CD4-positive, alpha-beta T cell treated with Interleukin-4 for 1 hour (primary cell): Measurements from ENCODE around the gene TRIM13.
"Not testable (repeated sequence)": the region's sequence is repeated elsewhere in the genome, so short reads cannot be mapped to it uniquely, and the experiment has no call there.

ENCODE experiments used
- DNase-seq, 2 donors: peaks; one replicate each; pipeline ENCODE4 v3.0.0-alpha.2; 2020 to 2022

TRIM13 gene

DNA sequence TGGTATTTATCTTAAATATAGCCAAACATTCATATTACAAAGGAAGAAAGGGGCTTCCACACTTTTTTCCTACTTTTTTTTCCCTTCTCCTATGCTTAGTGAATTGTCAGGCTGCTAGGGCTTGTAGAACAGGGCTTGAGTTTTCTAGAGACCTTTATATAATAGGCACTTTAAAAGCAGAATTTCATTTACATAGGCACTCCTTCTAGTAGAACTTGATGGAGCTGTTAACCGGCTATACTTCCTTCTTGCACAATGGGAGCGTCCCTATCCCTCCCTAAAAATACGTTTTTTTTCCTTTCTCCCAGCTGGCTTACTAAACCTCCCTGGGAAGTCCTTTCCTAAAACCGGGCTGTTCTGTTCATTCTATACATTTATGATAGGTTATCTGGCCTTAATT is 1.1 kb downstream of the TRIM13 start:
- DNase-seq: no peak

DNA sequence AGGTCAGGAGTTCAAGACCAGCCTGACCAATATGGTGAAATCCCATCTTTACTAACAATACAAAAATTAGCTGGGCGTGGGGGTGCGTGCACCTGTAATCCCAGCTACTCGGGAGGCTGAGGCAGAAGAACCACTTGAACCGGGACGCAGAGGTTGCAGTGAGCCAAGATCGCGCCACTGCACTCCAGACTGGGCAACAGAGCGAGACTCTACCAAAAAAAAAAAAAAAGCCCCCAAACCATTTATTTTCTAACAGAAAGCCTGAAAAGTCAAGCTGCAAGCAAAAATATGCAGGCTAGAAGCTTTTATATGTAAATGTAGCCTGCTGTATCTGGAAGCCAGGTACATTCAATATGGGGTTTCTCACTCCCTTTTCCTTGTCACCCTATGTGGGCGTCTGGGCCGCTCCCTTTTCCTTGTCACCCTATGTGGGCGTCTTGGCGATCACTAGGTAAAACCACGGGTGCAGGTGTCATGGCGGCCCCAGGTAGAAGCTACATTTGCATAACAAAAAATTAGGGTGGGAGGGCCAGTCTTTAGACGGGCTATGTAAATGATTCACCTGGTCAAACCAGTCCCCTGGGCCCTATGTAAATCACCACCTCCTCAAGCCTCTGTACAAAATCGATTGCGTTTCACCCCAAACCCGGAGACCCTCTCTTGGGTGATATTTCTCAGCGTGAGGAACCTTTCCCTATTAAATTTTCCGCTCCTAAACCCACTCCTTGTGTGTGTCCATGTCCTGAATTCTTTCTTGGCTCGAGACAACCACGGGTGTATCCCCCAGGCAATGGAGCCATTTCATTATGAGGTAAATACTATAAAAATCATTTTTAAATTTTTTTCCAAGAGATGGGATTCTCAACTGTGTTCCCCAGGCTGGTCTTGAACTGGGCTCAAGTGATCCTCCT is 2.1 kb downstream of the TRIM13 start:
- no peak for DNase-seq

DNA sequence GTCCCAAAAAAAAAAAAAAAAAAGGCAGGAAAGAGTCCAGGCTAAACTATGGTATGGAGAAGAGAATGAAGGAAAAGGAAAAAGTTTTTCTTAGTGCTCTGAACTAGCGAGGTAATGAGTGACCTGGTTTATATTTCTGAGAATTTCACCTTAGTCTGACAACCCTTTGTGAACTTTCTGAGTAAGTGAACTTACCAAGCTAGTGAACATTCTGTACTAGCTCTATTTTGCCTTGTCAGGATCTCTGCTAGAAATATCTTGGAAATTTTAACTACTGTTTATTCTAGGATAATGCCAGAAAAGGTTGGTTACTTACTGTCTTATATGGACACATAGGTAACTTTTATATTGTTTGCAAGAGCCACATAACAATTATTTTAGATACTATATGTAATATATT is 4.4 kb downstream of the TRIM13 start:
- DNase-seq: no peak

DNA sequence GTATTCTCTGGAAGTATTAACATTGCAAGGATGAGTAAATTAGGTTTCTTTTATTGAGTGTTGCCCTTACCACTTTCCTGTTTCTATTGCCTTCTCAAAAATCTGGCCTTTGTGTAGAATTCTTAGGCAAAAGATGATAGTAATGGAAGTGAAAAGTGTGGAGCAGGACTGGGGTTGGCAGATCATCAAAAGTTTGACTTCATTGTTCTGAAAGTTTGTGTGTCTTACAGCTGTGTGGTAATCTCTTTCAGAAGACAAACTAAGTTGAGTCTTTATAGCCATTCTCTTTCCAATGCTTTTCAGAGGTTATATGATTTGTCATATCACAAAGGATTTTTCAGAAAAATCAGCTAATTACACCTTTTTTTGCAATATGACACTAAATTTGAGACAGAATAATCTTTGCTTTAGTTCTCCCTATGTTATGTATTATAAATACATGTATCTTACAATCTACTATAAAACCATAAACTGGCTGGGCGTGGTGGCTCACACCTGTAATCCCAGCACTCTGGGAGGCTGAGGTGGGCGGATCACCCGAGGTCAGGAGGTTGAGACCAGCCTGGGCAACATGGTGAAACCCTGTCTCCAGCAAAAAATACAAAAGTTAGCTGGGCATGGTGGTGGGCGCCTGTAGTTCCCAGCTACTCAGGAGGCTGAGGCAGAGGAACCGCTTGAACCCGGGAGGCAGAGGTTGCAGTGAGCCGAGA is 9.7 kb downstream of the TRIM13 start:
- no peak for DNase-seq

DNA sequence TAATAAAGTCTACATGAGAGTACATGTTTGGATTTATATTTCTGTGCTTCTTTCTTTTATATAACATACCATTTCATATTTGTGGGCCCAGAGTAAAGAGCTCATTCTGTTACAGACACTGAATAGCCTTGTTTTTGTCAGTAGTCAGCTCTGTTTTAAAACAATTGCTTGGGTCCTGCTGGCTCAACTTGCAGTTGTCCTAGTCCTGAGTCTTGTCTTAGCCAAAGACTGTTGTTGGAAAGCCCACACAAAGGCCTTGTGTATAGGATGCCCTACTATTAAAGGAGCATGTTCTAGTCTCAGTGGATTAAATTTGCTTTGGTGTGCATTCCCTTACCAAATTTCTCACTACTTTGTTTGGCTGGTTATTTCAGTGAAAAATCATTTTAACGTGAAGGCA is 14.6 kb downstream of the TRIM13 start:
- DNase-seq: no peak

DNA sequence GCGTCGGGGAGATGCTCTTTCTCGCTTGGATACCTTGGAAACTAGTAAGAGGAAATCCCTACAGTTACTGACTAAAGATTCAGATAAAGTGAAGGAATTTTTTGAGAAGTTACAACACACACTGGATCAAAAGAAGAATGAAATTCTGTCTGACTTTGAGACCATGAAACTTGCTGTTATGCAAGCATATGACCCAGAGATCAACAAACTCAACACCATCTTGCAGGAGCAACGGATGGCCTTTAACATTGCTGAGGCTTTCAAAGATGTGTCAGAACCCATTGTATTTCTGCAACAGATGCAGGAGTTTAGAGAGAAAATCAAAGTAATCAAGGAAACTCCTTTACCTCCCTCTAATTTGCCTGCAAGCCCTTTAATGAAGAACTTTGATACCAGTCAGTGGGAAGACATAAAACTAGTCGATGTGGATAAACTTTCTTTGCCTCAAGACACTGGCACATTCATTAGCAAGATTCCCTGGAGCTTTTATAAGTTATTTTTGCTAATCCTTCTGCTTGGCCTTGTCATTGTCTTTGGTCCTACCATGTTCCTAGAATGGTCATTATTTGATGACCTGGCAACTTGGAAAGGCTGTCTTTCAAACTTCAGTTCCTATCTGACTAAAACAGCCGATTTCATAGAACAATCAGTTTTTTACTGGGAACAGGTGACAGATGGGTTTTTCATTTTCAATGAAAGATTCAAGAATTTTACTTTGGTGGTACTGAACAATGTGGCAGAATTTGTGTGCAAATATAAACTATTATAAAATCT is 15.7 kb downstream of the TRIM13 start:
- DNase-seq: no peak

DNA sequence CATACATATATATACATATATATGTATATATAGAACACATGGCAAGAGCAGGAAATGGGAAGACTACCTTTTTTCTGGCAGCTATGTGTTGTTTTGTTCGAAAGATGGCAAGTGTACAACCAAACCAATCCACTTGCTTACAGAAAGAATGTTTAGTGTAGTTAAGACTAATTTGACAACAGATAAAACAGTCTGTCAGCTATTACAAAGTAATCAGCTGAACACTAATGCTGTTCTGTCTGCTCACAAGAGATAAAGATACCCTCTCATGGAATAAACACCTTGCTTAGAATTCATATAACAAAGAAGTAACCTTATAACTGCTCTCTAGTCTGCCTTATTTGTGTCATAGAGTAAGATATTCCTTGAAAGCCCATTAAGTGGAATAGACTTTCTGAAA is 17.5 kb downstream of the TRIM13 start:
- no peak for DNase-seq

DNA sequence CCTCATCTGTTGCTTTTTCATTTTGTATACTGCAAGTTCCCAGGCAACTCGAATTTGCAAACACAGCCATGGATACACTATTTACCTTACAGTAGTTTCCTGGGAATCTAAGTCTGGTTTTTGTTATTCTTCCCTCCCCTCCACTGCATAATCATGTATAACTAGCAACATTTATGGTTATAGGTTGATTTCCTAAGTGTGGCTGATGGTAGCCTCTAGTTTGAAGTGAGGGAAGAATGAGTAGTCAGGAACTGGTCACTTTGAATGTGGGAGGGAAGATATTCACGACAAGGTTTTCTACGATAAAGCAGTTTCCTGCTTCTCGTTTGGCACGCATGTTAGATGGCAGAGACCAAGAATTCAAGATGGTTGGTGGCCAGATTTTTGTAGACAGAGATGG is 18.4 kb downstream of the TRIM13 start, which contains the start of gene KCNRG:
KCNRG (plus strand) TSS at position 187 of the 400 bp plus-strand sequence; CDS start at position 237, 50 bp downstream.
- DNase-seq: no peak

DNA sequence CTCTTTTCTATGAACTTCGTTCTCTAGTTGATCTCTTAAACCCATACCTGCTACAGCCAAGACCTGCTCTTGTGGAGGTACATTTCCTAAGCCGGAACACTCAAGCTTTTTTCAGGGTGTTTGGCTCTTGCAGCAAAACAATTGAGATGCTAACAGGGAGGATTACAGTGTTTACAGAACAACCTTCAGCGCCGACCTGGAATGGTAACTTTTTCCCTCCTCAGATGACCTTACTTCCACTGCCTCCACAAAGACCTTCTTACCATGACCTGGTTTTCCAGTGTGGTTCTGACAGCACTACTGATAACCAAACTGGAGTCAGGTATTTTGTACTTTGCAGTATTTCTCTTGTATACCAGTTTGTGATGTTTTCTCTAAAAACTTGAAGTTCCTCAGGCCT is 18.9 kb downstream of the TRIM13 start:
- no peak for DNase-seq

DNA sequence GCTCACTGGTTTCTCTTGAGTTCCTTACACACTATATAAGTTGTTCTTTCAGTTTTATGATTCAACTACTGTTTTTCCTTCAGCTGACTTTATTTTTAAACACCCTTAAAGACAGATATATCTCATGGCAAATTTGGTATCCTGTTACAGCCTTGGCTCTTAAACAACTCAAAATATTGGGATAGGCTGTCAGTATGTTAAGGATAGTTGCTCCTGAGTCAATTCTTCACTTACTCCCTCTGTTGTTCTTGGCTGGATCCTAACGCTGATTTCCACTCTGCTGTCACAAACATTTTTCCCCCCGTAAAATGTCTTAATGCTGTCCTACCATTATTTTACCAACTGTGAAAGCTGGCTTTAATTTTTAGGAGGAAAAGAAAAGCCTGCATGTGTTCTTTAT is 19.6 kb downstream of the TRIM13 start:
- DNase-seq: no peak

DNA sequence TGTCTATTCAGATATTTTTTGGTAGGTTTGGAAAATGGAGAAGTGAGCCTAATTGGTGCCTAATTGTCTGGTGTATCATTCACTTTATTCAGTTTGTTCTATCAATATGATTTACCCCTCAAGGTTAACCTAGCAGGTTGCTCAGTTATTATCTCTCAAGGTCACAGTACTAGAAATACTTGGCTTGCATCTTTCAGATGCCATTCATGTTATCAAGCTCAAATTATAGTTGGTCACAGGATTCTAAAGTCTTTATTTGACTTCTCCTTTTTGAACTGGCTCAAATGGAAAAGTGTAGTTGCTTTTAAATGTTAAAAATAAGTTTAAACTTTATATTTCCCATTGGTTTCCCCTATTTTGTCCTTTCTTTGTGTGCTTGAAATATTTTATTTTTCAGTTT is 21.0 kb downstream of the TRIM13 start:
- no peak for DNase-seq

DNA sequence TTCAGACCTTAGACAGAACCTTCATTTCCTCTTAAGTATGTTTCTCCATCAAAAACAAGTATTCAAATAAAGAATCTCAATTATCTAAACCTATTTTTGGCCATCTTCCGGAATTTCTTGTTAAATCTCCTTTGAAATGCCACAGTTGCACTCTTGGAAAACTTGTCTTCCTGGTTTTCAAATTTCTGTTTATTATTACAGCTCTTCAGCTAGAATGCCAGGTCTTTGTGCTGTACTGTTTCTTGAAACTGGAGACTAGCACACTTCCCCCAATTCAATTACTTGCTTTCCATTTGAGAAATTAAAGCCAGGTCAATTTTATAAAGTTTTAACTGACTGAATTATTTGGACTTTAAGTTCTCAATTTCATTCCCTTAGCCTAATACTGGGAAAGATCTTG is 28.6 kb downstream of the TRIM13 start:
- no peak for DNase-seq

DNA sequence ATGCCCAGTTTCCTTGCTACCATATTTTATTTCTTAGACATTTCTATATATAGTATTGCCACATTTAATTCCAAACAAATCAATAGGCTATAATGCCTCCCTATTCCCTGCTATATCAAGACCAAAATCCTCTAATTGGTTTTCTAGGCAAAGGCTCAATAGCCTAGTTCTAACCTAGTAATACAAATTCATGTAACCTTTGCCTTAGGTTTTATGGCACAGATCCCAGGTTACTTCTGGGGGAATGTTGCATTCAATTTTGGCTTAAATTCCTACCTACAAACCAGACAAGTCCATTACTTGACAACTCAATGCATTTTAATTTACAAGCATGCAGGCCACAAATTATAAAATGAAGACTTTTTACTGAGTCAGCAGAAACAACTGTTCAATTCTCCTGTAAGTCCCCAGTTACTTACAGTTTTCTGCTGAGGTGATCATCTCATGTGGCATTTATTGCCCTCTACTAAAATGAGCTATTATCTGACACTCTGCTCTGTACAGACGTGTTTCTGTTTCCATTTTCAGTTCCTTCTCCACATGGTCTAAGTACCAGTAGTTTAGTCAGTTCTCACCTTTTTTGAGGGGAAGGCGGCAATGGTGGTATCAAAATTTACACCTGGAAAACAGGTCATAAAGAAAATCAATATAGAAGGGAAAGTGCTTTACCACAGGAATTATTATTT is 30.1 kb downstream of the TRIM13 start:
- DNase-seq: no peak

DNA sequence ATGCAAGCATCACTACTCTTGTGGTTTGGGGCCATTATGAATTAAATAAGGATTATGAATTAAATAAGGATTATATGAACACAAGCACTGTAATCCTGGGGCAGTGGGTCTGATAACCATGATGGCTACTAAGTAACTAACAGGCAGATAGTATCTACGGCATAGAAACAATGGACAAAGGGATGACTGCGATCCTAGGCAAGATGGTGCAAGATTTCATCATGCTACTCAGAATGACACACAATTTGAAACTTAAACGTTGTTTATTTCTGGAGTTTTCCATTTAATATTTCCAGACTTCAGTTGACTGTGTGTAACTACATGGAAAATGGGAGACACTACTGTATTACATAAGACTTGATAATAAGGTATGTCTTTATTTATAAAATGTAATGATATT is 33.5 kb downstream of the TRIM13 start:
- no peak for DNase-seq

DNA sequence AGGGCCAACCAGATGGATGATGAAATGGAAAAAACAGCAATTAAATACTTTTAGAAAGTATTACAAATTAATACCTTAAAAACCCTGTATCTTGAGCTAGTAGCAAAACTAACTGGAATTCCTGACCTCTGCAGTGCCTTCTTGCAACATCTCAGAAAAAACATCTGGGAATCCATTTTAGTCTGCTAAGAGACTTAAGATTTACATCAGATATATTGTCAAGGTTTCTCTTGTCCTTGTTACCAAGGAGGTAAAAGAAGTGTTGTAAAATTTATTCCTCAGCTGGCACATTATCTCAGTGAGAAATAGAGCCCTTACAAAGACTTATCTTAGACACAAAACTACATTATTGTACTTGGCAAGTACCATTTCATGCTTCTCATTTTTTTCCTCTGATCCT is 36.9 kb downstream of the TRIM13 start:
- no peak for DNase-seq

DNA sequence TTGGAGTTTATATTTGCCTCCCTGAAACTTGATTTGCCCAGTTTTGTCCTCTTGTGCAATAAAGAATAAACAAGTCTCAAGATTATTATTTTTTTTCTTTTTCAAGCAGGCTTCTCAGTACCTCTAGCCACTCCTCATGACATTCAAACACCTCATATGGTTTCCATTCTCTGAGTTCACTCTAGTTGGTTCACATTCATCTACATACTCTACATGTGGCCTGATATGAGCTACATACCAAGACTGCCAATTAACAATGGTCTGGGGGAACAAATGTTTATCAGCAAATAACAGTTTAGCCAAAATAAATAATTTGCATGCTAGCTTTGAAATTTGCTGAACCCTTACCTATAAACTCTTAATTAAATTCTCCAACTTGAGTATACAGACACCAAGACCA is 40.9 kb downstream of the TRIM13 start:
- DNase-seq: no peak

DNA sequence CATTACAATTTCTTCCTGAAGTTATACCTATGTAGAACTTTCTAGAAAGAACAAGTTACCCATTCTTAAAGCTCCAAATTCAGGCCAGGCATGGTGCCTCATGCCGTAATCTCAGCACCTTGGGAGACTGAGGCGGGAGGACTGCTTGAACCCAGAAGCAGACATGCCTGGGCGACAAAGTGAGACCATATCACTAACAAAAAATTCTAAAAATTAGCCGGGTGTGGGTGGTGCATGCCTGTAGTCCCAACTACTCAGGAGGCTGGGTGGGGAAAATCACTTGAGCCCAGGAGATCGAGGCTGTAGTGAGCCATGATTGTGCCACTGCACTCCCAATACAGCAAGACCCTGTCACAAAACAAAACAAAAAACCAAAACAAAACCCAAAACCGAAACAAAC is 41.4 kb downstream of the TRIM13 start:
- no peak for DNase-seq

DNA sequence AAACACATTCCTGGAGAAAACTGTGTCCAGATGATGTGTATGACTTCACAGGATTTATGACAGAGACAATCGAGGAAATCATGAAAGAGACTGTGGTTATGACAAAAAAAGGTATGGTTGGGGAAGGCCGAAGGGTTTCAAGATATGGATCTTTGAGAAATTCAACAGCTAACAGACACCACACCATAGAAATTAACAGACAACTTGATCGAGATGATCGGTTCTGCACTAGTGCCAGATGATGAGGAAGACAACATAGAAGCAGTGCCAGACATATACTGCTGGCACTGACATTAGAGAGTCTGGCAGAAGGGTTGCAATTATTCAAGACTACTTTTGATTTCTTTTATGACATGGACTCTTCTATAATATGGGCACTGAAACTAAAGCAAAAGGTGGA is 55.6 kb downstream of the TRIM13 start:
- no peak for DNase-seq

DNA sequence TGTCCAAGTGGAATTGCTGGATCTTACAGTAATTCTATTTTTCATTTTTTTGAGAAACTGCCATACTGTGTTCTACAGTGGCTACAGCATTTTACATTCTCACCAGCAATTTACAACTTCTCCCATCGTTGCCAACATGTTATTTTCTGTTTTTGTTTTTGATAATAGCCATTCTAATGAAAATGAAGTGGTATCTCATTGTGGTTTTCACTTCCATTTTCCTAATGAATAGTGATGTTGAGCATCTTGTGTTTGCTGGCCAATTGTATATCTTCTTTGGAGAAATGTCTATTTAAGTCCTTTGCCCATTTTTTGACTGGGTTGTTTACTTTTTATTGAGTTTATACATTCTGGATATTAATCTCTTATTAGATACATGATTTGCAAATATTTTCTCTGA is 57.0 kb downstream of the TRIM13 start:
- no peak for DNase-seq

DNA sequence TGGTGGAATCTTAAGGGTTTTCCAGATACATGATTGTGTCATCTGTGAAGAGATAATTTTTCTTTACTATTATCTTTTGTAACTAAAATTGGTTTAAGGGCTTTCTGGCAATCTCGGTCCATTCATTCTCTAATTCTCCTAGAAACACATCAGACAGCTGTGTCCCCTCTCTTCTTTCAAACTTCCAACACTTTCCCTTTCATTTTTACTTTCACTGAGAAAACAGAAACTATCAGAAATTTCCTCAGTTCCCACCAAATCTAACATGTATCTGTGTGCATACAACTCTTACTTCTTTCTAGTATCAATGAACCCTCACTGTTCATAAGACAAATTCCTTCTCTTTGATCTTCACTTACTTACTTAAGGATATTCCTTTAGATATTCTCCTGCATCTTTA is 58.6 kb downstream of the TRIM13 start:
- no peak for DNase-seq

DNA sequence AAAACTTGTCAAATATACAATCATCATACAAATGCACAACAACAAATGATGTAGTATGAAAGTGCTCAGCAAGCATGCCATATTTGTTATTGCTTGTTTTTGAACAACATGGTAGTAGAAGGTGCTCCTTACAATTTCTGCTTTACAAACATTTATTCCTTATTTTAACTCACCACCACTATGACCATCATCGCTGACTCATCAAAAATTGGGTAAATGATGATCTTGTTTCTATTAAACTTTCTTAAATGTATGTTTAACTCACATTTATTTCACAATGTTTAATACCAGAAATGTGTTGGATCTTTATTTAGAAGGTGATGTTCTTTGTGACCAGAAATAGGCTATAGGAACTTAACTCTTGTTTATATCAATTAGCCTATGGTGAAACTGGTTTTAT is 63.9 kb downstream of the TRIM13 start:
- DNase-seq: no peak

DNA sequence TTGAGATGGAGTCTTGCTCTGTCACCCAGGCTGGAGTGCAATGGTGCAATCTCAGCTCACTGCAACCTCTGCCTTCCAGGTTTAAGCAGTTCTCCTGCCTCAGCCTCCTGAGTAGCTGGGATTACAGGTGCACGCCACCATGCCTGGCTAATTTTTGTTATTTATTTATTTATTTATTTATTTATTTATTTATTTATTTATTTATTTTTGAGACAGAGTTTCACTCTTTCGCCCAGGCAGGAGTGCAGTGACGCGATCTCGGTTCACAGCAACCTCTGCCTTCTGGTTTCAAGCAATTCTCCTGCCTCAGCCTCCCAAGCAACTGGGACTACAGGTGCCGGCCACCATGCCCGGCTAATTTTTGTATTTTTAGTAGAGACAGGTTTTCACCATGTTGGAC is 65.5 kb downstream of the TRIM13 start:
- DNase-seq: not testable (repeated sequence)

DNA sequence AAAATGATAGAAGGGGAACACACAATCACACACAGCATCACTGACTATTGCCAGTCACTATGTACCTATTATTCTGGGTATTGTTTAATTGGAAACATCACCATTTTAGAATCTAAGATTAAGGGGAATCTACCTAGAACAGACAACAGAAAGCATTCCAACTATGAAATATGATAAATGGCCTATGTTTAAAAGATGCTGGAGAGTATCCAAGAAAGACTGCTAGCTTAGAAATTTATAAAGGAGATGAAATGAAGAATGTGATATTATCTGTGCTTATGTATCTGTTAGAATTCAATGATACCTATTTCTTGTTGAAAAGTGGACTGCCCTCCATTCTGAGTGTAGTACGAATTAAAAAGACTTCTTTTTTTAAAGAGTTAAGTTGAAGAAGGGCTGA is 68.9 kb downstream of the TRIM13 start:
- no peak for DNase-seq
